H1 (cell line): Measurements from ENCODE around the gene SBNO2. TPM values are rescaled to one million over a fixed set of nuclear protein-coding genes. Genes with fewer than 3 reads are reported as not detected.

Source experiments
- CTCF ChIA-PET: fragments of 300-600 bp; sonication (Branson Sonifier 250); formaldehyde crosslinking; loops from one replicate; lab custom pipeline; 2021; ENCODE audit not compliant: partially characterized antibody; lab: Charles Lee
- POLR2A ChIA-PET: fragments of 300-600 bp; sonication (Branson Sonifier 250); formaldehyde crosslinking; loops from one replicate; lab custom pipeline; 2021; ENCODE audit warnings: inconsistent platforms; ENCODE audit not compliant: partially characterized antibody; lab: Charles Lee
- DNase-seq, 2 experiments: peaks; one replicate each; pipeline versions ENCODE4 v3.0.0 to v3.0.0-alpha.2; 2010 to 2022; ENCODE audit warnings: low spot score in 2 of 2, low read depth in 1 of 2, mixed read lengths in 1 of 2
- FAIRE-seq: peaks from 2 replicates; lab custom pipeline; 2011; peaks lifted over from hg19 to GRCh38; lab: Jason Lieb, UNC
- H2AFZ ChIP-seq: 2 replicates; pipeline ENCODE4 v1.8.1; 2012; ENCODE audit warnings: low read length, inconsistent platforms
- H2AK5ac ChIP-seq: 2 replicates; pipeline ENCODE4 v1.6.1; 2013; ENCODE audit warnings: low read depth, low read length
- H2BK120ac ChIP-seq: replicated peaks from 2 replicates; pipeline ENCODE3; 2013; ENCODE audit warnings: low read depth, low read length, inconsistent platforms
- H2BK12ac ChIP-seq: 2 replicates; pipeline ENCODE4 v1.6.1; 2013; ENCODE audit warnings: low read depth, low read length
- H2BK15ac ChIP-seq: 2 replicates; pipeline ENCODE4 v1.6.1; 2013; ENCODE audit warnings: low read length
- H2BK20ac ChIP-seq: 2 replicates; pipeline ENCODE4 v1.6.1; 2013; ENCODE audit warnings: low read length
- H2BK5ac ChIP-seq: 2 replicates; pipeline ENCODE4 v1.6.1; 2013; ENCODE audit warnings: low read depth, low read length
- H3K14ac ChIP-seq: 2 replicates; pipeline ENCODE4 v1.6.1; 2013; ENCODE audit warnings: inconsistent platforms; ENCODE audit not compliant: insufficient read length
- H3K18ac ChIP-seq: 2 replicates; pipeline ENCODE4 v1.6.1; 2013; ENCODE audit warnings: low read length; ENCODE audit errors: extremely low read depth
- H3K23ac ChIP-seq: 2 replicates; pipeline ENCODE4 v1.6.1; 2013; ENCODE audit warnings: inconsistent platforms; ENCODE audit not compliant: insufficient read length
- H3K23me2 ChIP-seq: 2 replicates; pipeline ENCODE4 v1.6.1; 2013; ENCODE audit warnings: low read depth, low read length
- H3K27ac ChIP-seq: 2 replicates; pipeline ENCODE4 v1.6.1; 2011; ENCODE audit warnings: low read depth, low read length, inconsistent platforms
- H3K27me3 ChIP-seq, 4 experiments: replicated peaks in 1 of 4; 1 replicate in 1 of 4; 2 replicates in 3 of 4; pipeline versions ENCODE4 v1.6.1 to v1.8.1; 2011 to 2013; ENCODE audit warnings: low read length in 3 of 4, mild to moderate bottlenecking in 3 of 4, inconsistent platforms in 2 of 4, mixed read lengths in 2 of 4, moderate library complexity in 1 of 4; ENCODE audit not compliant: control insufficient read depth in 3 of 4, insufficient read depth in 3 of 4; ENCODE audit errors: extremely low read depth in 1 of 4
- H3K36me3 ChIP-seq, 4 experiments: 2 replicates each; pipeline versions ENCODE4 v1.6.1 to v1.8.1; 2011 to 2013; ENCODE audit warnings: mild to moderate bottlenecking in 4 of 4, low read length in 3 of 4, moderate library complexity in 2 of 4, control low read depth in 1 of 4, inconsistent platforms in 1 of 4; ENCODE audit not compliant: insufficient read depth in 4 of 4, control insufficient read depth in 2 of 4
- H3K4ac ChIP-seq: replicated peaks from 2 replicates; pipeline ENCODE3; 2013; ENCODE audit warnings: low read length, low read depth, mixed read lengths, inconsistent platforms; ENCODE audit not compliant: insufficient read length
- H3K4me1 ChIP-seq, 4 experiments: replicated peaks in 1 of 4; 1 replicate in 1 of 4; 2 replicates in 3 of 4; pipeline versions ENCODE4 v1.6.1 to v1.8.1; 2011 to 2013; ENCODE audit warnings: low read length in 3 of 4, inconsistent platforms in 2 of 4, mixed read lengths in 1 of 4; ENCODE audit not compliant: insufficient read depth in 4 of 4, control insufficient read depth in 3 of 4
- H3K4me2 ChIP-seq, 2 experiments: 2 replicates each; pipeline versions ENCODE4 v1.6.1 to v1.8.1; 2011 to 2013; ENCODE audit warnings: low read depth in 2 of 2, low read length in 2 of 2, control low read depth in 1 of 2, inconsistent platforms in 1 of 2, mild to moderate bottlenecking in 1 of 2; ENCODE audit not compliant: insufficient read depth in 1 of 2
- H3K4me3 ChIP-seq, 4 experiments: fragments of 200-600, 300-600 bp in 1 of 4; sonication (generic), shearing (Covaris generic), sonication (Bioruptor Twin) in 1 of 4; 2 replicates each; pipeline versions ENCODE4 v1.5.1 to v1.8.1; 2011 to 2016; ENCODE audit warnings: low read length in 4 of 4, low read depth in 3 of 4, control low read depth in 2 of 4, inconsistent platforms in 2 of 4, mild to moderate bottlenecking in 2 of 4, mixed read lengths in 1 of 4, moderate library complexity in 1 of 4; ENCODE audit not compliant: insufficient read depth in 2 of 4; ENCODE audit errors: extremely low read depth in 1 of 4
- H3K56ac ChIP-seq: replicated peaks from 2 replicates; pipeline ENCODE3; 2013; ENCODE audit warnings: low read depth, mild to moderate bottlenecking, mixed read lengths, low read length, inconsistent platforms; ENCODE audit not compliant: insufficient read length
- H3K79me1 ChIP-seq: 2 replicates; pipeline ENCODE4 v1.6.1; 2013; ENCODE audit warnings: low read depth, low read length, control low read depth
- H3K79me2 ChIP-seq, 2 experiments: 2 replicates each; pipeline versions ENCODE4 v1.6.1 to v1.8.1; 2012 to 2013; ENCODE audit warnings: low read length in 2 of 2, mild to moderate bottlenecking in 2 of 2, inconsistent platforms in 1 of 2; ENCODE audit not compliant: insufficient read depth in 2 of 2, control insufficient read depth in 1 of 2
- H3K9ac ChIP-seq, 4 experiments: replicated peaks in 1 of 4; 1 replicate in 1 of 4; 2 replicates in 3 of 4; pipeline versions ENCODE4 v1.6.1 to v1.8.1; 2011 to 2013; ENCODE audit warnings: low read depth in 3 of 4, low read length in 3 of 4, control low read depth in 2 of 4, mild to moderate bottlenecking in 2 of 4, moderate library complexity in 2 of 4, inconsistent platforms in 1 of 4; ENCODE audit errors: extremely low read depth in 1 of 4
- H3K9me3 ChIP-seq, 2 experiments: 2 replicates each; pipeline versions ENCODE4 v1.6.1 to v1.8.1; 2012 to 2013; ENCODE audit warnings: mild to moderate bottlenecking in 2 of 2, moderate library complexity in 2 of 2, control low read depth in 1 of 2, inconsistent platforms in 1 of 2, low read depth in 1 of 2, low read length in 1 of 2, mixed read lengths in 1 of 2; ENCODE audit not compliant: insufficient read depth in 2 of 2
- H4K20me1 ChIP-seq, 2 experiments: replicated peaks in 1 of 2; 2 replicates each; pipeline versions ENCODE3 to v1.8.1; 2011 to 2013; ENCODE audit warnings: inconsistent platforms in 2 of 2, low read length in 2 of 2, mild to moderate bottlenecking in 1 of 2; ENCODE audit not compliant: insufficient read depth in 2 of 2, control insufficient read depth in 1 of 2
- H4K5ac ChIP-seq: 2 replicates; pipeline ENCODE4 v1.6.1; 2013; ENCODE audit warnings: low read length, low read depth, mixed read lengths, inconsistent platforms; ENCODE audit not compliant: insufficient read length
- H4K8ac ChIP-seq: 2 replicates; pipeline ENCODE4 v1.8.0; 2013; ENCODE audit warnings: mild to moderate bottlenecking, moderate library complexity, low read length, inconsistent platforms; ENCODE audit not compliant: insufficient read depth; ENCODE audit errors: extremely low read depth
- H4K91ac ChIP-seq: replicated peaks from 2 replicates; pipeline ENCODE3; 2013; ENCODE audit warnings: low read length, mixed read lengths, inconsistent platforms; ENCODE audit not compliant: insufficient read length
- SP1 ChIP-seq: IDR thresholded peaks from 2 replicates; pipeline ENCODE4 v1.6.1; 2011; ENCODE audit warnings: low read depth, low read length
- WGBS, 2 experiments: shearing (Covaris generic) in 1 of 2; methylation state at CpG; one replicate each; pipeline versions ENCODE4 v1.1.6 to v1.1.7; 2013 to 2015; ENCODE audit warnings: low lambda C conversion rate in 2 of 2, mixed read lengths in 2 of 2, inconsistent platforms in 1 of 2, low coverage in 1 of 2, missing lambda C conversion rate in 1 of 2; ENCODE audit not compliant: insufficient replicate concordance in 2 of 2, insufficient coverage in 1 of 2, insufficient read length in 1 of 2; ENCODE audit errors: extremely low coverage in 1 of 2, missing lambda C conversion rate in 1 of 2; 5-methylcytosine and 5-hydroxymethylcytosine counted together
- polyA plus RNA-seq, 7 experiments: library from polyadenylated mRNA; depleted of rRNA in 3 of 7; stranded (reverse) in 5 of 7; unstranded in 2 of 7; fragments of >200 nt in 5 of 7; fragments of 200-250 nt in 2 of 7; gene quantifications; 1 replicate in 5 of 7; 2 replicates in 1 of 7; 4 replicates in 1 of 7; pipeline versions ENCODE4 v1.2.1 to v1.2.3, GENCODE V29; 2011 to 2013; ENCODE audit warnings: missing spikeins in 2 of 7, mixed read lengths in 2 of 7
- total RNA-seq: library from RNA; stranded (reverse); fragmentation: NEBNext Ultra II Directional; extraction: Animal tissue kit (Norgen Biotek cat#: 25700); gene quantifications from 2 replicates; pipeline ENCODE4 v1.2.1, GENCODE V29; 2021

SBNO2 gene
- total and polyA plus RNA-seq, 2 of the 8 experiments (the other 6 are each of a cell fraction or from before 2014, with no cell fraction given): 12.2 to 31.4 TPM

DNA sequence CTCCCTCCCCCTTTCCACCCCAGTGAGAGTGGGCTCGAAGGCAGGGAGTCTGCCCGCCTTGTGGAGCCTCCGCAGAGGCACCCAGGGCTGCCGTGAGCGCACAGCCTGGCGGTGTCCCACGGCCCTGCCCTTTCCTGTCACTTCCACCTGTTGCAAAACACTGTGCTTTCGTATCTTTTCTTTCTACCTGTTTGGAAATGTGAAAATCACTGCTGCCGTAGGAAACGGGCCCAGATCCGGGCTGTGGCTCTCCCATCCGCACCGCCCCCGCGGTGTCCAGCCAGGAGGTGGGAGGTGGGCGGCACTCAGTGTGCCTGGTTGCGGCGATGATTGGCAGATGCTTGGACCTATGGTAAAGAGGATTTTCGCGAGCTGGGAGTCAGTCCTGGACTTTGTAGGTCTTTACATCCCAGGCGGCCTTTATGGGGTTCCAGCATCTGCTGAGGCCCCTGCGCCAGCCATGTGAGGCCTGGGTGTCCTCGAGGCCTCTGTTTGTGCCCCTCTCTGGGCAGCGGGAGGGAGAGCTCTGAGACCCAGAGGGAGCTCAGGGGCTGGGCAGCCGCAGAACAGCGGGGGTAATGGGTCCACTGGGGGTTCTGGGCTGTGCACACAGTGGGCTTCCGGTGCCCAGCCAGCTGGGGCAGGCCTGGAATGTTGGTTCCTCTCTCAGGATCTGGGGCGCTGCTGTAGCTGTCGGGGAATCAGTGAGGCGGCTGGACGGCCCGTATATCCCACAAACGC lies 37.6 kb upstream of the SBNO2 start:
- Histone ChIP-seq H2AK5ac (no peak overlapping the region), H2BK120ac (no peak overlapping the region), H4K91ac (peak overlapping the region; percentile 55), H2BK15ac (no peak overlapping the region), H3K4me1 (peaks cover 0 to 20% (median 16%) of the 10 kb centered on the region in 4 experiments; a peak in 6 of 7 replicates), H3K4ac (no peak overlapping the region), H4K20me1 (peaks cover 28 to 39% of the 10 kb centered on the region in 2 experiments), H3K14ac (no peak overlapping the region), H3K23me2 (peaks cover 6% of the 10 kb centered on the region), H3K18ac (no peak overlapping the region), H3K27ac (peak overlapping the region; percentile 19; the same call in 1 of the 2 replicates), H3K23ac (no peak overlapping the region), H4K8ac (peak overlapping the region; percentile 80; the same call in 1 of the 2 replicates), H3K9ac (no peak overlapping the region), H3K36me3 (peaks cover 0 to 8% (median 0%) of the 10 kb centered on the region in 4 experiments; a peak in 2 of 8 replicates), H3K4me2 (no peak overlapping the region), H3K27me3 (no peaks in the 10 kb centered on the region), H3K4me3 (no peak overlapping the region), H3K79me2 (peaks cover 22 to 96% of the 10 kb centered on the region in 2 experiments; a peak in 3 of 4 replicates), H2BK20ac (no peak overlapping the region), H3K9me3 (no peaks in the 10 kb centered on the region), H3K79me1 (peaks cover 26% of the 10 kb centered on the region), H4K5ac (no peak overlapping the region), H2BK12ac (no peak overlapping the region), H2AFZ (no peak overlapping the region), H3K56ac (no peak overlapping the region), H2BK5ac (peak overlapping the region; percentile 75; the same call in 1 of the 2 replicates)
- CTCF ChIA-PET: interaction anchor here (0.6 to 6.6 kb wide), 7 partner anchors 8 to 106 kb away, joined by 3 to 56 read pairs (median 3); no protein-coding TSS in a partner anchor
- 92% methylated on average over 33 of the region's 33 CpGs; no CpG with 5 or more reads in 1 of the 2 experiments for WGBS, 2 experiments
- no peak for DNase-seq
- no peak for FAIRE-seq
- POLR2A ChIA-PET: interaction anchor here (0.8 to 2.1 kb wide), 9 partner anchors 10 to 125 kb away, joined by 3 to 8 read pairs (median 4); partner anchors contain the start of genes CIRBP and GPX4
- no peak for TF ChIP-seq SP1
